K562 (cell line): ENCODE data around the gene CCDC27. TPM values are rescaled to one million over a fixed set of nuclear protein-coding genes. Genes with fewer than 3 reads are reported as not detected.

Experiments used
- ETV1 ChIP-seq: fragments of 450-650 bp; conservative IDR thresholded peaks from 2 replicates; pipeline ENCODE4 v1.6.1; 2016; ENCODE audit warnings: missing genetic modification characterization, control low read depth, low read depth, missing compliant biosample characterization
- HMG20A ChIP-seq: fragments of 450-650 bp; formaldehyde crosslinking; conservative IDR thresholded peaks from 2 replicates; pipeline ENCODE4 v1.4.0; 2020; ENCODE audit warnings: mild to moderate bottlenecking, mixed read lengths
- L3MBTL2 ChIP-seq: fragments of 450-650 bp; IDR thresholded peaks from 2 replicates; pipeline ENCODE4 v1.6.1; 2016; ENCODE audit warnings: mild to moderate bottlenecking, moderate library complexity
- NCOA6 ChIP-seq: fragments of 450-650 bp; IDR thresholded peaks from 2 replicates; pipeline ENCODE4 v1.6.1; 2017; ENCODE audit warnings: mild to moderate bottlenecking
- SIX5 ChIP-seq, 2 experiments: IDR thresholded peaks; 2 replicates each; pipeline ENCODE4 v1.6.1; 2011; ENCODE audit warnings: low read length in 2 of 2, borderline replicate concordance in 1 of 2, low read depth in 1 of 2, mild to moderate bottlenecking in 1 of 2, moderate library complexity in 1 of 2; ENCODE audit not compliant: insufficient read depth in 1 of 2
- SMAD4 ChIP-seq: fragments of 250-450 bp; sonication (Bioruptor Pico); conservative IDR thresholded peaks from 2 replicates; pipeline ENCODE4 v1.8.0; 2021; ENCODE audit warnings: inconsistent platforms, mild to moderate bottlenecking, moderate library complexity
- SMARCC2 ChIP-seq: fragments of 450-650 bp; IDR thresholded peaks from 2 replicates; pipeline ENCODE4 v1.6.1; 2017; ENCODE audit warnings: antibody characterized with exemption, moderate library complexity, mild to moderate bottlenecking, low read depth
- TBL1XR1 ChIP-seq, 2 experiments: IDR thresholded peaks; 2 replicates each; pipeline ENCODE4 v1.6.1; 2012; ENCODE audit warnings: improper control_type of control experiment in 2 of 2, low read length in 2 of 2, mild to moderate bottlenecking in 1 of 2
- U2AF1 ChIP-seq: fragments of 200-400 bp; formaldehyde crosslinking; optimal IDR thresholded peaks from 2 replicates; pipeline ENCODE3; 2017; ENCODE audit warnings: mild to moderate bottlenecking, low read depth, low read length, moderate library complexity
- ZNF274 ChIP-seq: IDR thresholded peaks from 2 replicates; pipeline ENCODE4 v1.6.1; 2011; ENCODE audit warnings: low read depth, mild to moderate bottlenecking, low read length, moderate library complexity, borderline replicate concordance
- ZNF282 ChIP-seq: sonication (generic); formaldehyde crosslinking; IDR thresholded peaks from 2 replicates; pipeline ENCODE4 v1.8.1; 2023; ENCODE audit warnings: missing genetic modification reagents
- ZNF384 ChIP-seq: IDR thresholded peaks from 2 replicates; pipeline ENCODE4 v1.6.1; 2012; ENCODE audit warnings: low read depth, low read length, improper control_type of control experiment
- ZNF436 ChIP-seq: fragments of 250-450, 450-650 bp; sonication (Bioruptor Pico); formaldehyde crosslinking; IDR thresholded peaks from 2 replicates; pipeline ENCODE4 v1.7.0; 2020; ENCODE audit warnings: mild to moderate bottlenecking
- ZNF583 ChIP-seq: fragments of 250-450 bp; sonication (Bioruptor Pico); IDR thresholded peaks from 2 replicates; pipeline ENCODE4 v1.4.0; 2020
- polyA plus RNA-seq, 8 experiments: library from polyadenylated mRNA; depleted of rRNA in 4 of 8; stranded (reverse) in 5 of 8; unstranded in 3 of 8; fragments of >200 nt; fragmentation: Nextera tagmentation in 2 of 8; fragmentation: Illumina TruSeq in 1 of 8; extraction: Ambion mirVana in 2 of 8; extraction: Trizol in 1 of 8; gene quantifications; 2 replicates each; pipeline versions ENCODE4 v1.2.1 to v1.2.3, GENCODE V29; 2011 to 2014; ENCODE audit warnings: inconsistent platforms in 1 of 8, missing spikeins in 1 of 8
- total RNA-seq, 7 experiments: library from RNA; depleted of rRNA in 6 of 7; stranded (reverse); fragments of >200 nt in 6 of 7; fragmentation: Illumina TruSeq in 2 of 7; extraction: Trizol in 2 of 7; gene quantifications; 2 replicates each; pipeline versions ENCODE4 v1.2.1 to v1.2.3, GENCODE V29; 2011 to 2021; ENCODE audit warnings: low replicate concordance in 1 of 7
- TF ChIP-seq, protein P1 (sequence below): fragments of 200-800 bp; sonication (Bioruptor generic); IDR thresholded peaks from 2 replicates; pipeline ENCODE4 v1.6.1; 2017; ENCODE audit warnings: missing genetic modification characterization, missing compliant biosample characterization
- TF ChIP-seq, protein P2 (sequence below): fragments of 250-450 bp; sonication (Bioruptor Pico); IDR thresholded peaks from 2 replicates; pipeline ENCODE4 v1.5.1; 2021; ENCODE audit warnings: mild to moderate bottlenecking
- TF ChIP-seq, protein P3 (sequence below): fragments of 150-350 bp; conservative IDR thresholded peaks from 2 replicates; pipeline ENCODE4 v1.6.1; 2014; ENCODE audit warnings: low read length
- TF ChIP-seq, protein P4 (sequence below): fragments of 450-650 bp; formaldehyde crosslinking; IDR thresholded peaks from 2 replicates; pipeline ENCODE4 v1.4.0; 2020; ENCODE audit warnings: mild to moderate bottlenecking, moderate library complexity

Gene CCDC27
- total and polyA plus RNA-seq, 9 of the 15 experiments (the other 6 are each of a cell fraction or from before 2014, with no cell fraction given) = 0.01 to 0.04 TPM; not detected in 7

DNA sequence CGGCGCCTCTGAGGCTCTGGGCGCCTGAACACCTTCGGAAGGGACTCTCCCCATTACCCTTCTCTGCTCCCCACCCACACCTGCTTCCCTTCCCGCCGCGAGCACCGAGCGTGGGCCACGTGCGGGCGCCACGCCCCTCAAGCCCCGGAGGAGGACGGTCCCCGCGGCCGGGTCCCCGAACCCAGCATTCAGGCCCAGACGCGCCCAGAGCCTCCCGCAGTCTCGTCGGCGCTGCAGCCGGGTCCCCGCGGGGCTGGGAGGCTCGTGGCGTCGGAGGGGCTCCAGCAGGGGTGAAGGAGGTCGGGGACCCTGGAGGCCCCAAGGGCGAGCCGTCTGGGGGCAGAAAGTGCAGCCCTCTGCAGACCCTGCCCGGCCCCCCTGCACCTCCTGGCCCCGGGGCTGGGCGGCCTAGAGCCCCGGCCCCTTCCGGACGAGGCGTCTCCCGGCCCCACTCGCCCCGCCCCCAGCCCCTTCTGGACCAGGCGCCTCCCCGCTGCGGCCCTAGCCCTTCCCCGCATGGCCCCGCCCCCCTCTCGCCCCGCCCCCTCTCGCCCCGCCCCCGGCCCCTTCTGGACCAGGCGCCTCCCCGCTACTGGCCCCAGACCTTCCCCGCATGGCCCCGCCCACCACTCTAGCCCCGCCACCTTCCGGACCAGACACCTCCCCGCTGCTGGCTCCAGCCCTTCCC is 19.9 kb downstream of the CCDC27 start (continued):
- no peak for TF ChIP-seq SIX5 (IDR thresholded peaks at IDR 0.05; ENCODE audit: borderline replicate concordance in 1 of 2, insufficient read depth in 1 of 2, low read depth in 1 of 2, low read length in 2 of 2)
- no peak for TF ChIP-seq ZNF274
- peak; percentile 60; the same call in 1 of the 2 replicates for TF ChIP-seq SMAD4 (CRISPR knock-in tag)
- TF ChIP-seq ZNF384 = no peak
- TF ChIP-seq NCOA6 = no peak
- TF ChIP-seq ZNF282 (CRISPR knock-in tag) = no peak
- no peak for TF ChIP-seq ZNF436 (CRISPR knock-in tag)
- TF ChIP-seq ZNF583 = no peak; the same call in 1 of the 2 replicates
- TF ChIP-seq, protein P1, sequence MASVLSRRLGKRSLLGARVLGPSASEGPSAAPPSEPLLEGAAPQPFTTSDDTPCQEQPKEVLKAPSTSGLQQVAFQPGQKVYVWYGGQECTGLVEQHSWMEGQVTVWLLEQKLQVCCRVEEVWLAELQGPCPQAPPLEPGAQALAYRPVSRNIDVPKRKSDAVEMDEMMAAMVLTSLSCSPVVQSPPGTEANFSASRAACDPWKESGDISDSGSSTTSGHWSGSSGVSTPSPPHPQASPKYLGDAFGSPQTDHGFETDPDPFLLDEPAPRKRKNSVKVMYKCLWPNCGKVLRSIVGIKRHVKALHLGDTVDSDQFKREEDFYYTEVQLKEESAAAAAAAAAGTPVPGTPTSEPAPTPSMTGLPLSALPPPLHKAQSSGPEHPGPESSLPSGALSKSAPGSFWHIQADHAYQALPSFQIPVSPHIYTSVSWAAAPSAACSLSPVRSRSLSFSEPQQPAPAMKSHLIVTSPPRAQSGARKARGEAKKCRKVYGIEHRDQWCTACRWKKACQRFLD = peak; percentile 36; the same call in 1 of the 2 replicates
- TF ChIP-seq, protein P2, sequence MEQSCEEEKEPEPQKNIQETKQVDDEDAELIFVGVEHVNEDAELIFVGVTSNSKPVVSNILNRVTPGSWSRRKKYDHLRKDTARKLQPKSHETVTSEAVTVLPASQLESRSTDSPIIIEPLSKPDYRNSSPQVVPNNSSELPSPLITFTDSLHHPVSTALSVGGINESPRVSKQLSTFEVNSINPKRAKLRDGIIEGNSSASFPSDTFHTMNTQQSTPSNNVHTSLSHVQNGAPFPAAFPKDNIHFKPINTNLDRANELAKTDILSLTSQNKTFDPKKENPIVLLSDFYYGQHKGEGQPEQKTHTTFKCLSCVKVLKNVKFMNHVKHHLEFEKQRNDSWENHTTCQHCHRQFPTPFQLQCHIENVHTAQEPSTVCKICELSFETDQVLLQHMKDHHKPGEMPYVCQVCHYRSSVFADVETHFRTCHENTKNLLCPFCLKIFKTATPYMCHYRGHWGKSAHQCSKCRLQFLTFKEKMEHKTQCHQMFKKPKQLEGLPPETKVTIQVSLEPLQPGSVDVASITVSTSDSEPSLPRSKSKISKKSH (CRISPR knock-in tag) = no peak
- no peak for TF ChIP-seq ETV1 (tag)
- peak; percentile 93 for TF ChIP-seq L3MBTL2
- no peak for TF ChIP-seq TBL1XR1 (IDR thresholded peaks at IDR 0.05; ENCODE audit: low read length in 2 of 2)
- TF ChIP-seq SMARCC2 = no peak
- peak; percentile 51 for TF ChIP-seq U2AF1
- TF ChIP-seq, protein P3, sequence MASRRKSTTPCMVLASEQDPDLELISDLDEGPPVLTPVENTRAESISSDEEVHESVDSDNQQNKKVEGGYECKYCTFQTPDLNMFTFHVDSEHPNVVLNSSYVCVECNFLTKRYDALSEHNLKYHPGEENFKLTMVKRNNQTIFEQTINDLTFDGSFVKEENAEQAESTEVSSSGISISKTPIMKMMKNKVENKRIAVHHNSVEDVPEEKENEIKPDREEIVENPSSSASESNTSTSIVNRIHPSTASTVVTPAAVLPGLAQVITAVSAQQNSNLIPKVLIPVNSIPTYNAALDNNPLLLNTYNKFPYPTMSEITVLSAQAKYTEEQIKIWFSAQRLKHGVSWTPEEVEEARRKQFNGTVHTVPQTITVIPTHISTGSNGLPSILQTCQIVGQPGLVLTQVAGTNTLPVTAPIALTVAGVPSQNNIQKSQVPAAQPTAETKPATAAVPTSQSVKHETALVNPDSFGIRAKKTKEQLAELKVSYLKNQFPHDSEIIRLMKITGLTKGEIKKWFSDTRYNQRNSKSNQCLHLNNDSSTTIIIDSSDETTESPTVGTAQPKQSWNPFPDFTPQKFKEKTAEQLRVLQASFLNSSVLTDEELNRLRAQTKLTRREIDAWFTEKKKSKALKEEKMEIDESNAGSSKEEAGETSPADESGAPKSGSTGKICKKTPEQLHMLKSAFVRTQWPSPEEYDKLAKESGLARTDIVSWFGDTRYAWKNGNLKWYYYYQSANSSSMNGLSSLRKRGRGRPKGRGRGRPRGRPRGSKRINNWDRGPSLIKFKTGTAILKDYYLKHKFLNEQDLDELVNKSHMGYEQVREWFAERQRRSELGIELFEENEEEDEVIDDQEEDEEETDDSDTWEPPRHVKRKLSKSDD = no peak
- TF ChIP-seq, protein P4, sequence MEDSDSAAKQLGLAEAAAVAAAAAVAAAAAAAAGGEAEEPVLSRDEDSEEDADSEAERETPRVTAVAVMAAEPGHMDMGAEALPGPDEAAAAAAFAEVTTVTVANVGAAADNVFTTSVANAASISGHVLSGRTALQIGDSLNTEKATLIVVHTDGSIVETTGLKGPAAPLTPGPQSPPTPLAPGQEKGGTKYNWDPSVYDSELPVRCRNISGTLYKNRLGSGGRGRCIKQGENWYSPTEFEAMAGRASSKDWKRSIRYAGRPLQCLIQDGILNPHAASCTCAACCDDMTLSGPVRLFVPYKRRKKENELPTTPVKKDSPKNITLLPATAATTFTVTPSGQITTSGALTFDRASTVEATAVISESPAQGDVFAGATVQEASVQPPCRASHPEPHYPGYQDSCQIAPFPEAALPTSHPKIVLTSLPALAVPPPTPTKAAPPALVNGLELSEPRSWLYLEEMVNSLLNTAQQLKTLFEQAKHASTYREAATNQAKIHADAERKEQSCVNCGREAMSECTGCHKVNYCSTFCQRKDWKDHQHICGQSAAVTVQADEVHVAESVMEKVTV = no peak
- TF ChIP-seq HMG20A (CRISPR knock-in tag) = no peak
